ENCODE results near the gene ZNF804B.

DNA sequence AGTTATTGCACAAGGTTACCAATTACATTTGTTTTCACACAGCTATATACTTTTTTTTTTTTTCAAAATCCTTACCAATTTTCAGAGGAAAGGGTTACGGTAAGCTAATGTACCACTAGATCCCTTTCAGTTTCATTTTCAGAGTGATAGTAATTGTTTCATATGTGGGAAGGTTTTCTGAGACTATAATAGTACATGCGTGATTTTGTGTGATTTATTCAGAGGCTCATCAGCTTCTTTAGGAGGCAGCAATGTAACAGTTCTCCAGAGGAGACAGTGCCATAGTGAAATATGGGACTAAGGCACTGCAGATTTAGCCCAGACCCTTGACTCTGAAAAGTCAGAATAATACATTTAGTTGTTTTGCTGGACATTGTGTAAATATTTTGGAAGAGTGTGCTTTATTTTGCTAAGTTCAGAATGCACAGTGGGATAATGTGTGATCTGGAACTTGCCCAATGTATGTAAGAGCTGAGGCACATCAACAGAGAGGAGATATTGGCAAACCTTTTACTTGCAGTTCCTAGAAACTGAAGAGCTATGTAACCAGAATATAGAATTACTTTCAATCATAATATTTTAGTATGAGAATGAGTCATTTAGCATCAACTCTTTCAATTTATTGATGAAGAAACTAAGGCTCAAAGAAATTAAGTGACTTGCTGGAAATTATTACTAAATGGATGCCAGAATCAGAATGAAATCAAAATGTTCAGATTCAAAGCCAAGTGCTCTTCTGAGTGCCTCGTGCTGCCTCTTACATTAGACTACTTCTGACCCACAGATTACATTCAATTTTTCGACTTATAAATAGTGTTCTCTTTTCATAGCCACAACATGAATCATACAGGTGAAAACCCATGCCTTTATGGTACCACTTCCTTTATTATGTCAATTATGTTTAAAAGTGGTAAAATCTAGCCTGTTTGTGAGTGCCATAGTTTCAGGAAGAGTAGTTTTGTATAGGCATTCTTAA lies 243.8 kb downstream of the ZNF804B start:
- TF ChIP-seq, protein P1, sequence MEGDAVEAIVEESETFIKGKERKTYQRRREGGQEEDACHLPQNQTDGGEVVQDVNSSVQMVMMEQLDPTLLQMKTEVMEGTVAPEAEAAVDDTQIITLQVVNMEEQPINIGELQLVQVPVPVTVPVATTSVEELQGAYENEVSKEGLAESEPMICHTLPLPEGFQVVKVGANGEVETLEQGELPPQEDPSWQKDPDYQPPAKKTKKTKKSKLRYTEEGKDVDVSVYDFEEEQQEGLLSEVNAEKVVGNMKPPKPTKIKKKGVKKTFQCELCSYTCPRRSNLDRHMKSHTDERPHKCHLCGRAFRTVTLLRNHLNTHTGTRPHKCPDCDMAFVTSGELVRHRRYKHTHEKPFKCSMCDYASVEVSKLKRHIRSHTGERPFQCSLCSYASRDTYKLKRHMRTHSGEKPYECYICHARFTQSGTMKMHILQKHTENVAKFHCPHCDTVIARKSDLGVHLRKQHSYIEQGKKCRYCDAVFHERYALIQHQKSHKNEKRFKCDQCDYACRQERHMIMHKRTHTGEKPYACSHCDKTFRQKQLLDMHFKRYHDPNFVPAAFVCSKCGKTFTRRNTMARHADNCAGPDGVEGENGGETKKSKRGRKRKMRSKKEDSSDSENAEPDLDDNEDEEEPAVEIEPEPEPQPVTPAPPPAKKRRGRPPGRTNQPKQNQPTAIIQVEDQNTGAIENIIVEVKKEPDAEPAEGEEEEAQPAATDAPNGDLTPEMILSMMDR (tag by site-specific recombination; IDR thresholded peaks at IDR 0.05), result no peak
- TF ChIP-seq, protein P2, sequence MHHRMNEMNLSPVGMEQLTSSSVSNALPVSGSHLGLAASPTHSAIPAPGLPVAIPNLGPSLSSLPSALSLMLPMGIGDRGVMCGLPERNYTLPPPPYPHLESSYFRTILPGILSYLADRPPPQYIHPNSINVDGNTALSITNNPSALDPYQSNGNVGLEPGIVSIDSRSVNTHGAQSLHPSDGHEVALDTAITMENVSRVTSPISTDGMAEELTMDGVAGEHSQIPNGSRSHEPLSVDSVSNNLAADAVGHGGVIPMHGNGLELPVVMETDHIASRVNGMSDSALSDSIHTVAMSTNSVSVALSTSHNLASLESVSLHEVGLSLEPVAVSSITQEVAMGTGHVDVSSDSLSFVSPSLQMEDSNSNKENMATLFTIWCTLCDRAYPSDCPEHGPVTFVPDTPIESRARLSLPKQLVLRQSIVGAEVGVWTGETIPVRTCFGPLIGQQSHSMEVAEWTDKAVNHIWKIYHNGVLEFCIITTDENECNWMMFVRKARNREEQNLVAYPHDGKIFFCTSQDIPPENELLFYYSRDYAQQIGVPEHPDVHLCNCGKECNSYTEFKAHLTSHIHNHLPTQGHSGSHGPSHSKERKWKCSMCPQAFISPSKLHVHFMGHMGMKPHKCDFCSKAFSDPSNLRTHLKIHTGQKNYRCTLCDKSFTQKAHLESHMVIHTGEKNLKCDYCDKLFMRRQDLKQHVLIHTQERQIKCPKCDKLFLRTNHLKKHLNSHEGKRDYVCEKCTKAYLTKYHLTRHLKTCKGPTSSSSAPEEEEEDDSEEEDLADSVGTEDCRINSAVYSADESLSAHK (tag by site-specific recombination; IDR thresholded peaks at IDR 0.05), result no peak
- TF ChIP-seq ZNF549 (tag by site-specific recombination; IDR thresholded peaks at IDR 0.05), result no peak
- no peak for TF ChIP-seq ZBTB20 (tag by site-specific recombination; IDR thresholded peaks at IDR 0.05)
- no peak for TF ChIP-seq ZNF274 (IDR thresholded peaks at IDR 0.05; ENCODE audit: low read length)
- TF ChIP-seq ZNF274 (tag by site-specific recombination; IDR thresholded peaks at IDR 0.05; ENCODE audit: borderline replicate concordance), result no peak
- TF ChIP-seq, protein P3, sequence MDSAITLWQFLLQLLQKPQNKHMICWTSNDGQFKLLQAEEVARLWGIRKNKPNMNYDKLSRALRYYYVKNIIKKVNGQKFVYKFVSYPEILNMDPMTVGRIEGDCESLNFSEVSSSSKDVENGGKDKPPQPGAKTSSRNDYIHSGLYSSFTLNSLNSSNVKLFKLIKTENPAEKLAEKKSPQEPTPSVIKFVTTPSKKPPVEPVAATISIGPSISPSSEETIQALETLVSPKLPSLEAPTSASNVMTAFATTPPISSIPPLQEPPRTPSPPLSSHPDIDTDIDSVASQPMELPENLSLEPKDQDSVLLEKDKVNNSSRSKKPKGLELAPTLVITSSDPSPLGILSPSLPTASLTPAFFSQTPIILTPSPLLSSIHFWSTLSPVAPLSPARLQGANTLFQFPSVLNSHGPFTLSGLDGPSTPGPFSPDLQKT (IDR thresholded peaks at IDR 0.05; ENCODE audit: borderline replicate concordance, low read depth, low read length), result no peak
- TF ChIP-seq, protein P4, sequence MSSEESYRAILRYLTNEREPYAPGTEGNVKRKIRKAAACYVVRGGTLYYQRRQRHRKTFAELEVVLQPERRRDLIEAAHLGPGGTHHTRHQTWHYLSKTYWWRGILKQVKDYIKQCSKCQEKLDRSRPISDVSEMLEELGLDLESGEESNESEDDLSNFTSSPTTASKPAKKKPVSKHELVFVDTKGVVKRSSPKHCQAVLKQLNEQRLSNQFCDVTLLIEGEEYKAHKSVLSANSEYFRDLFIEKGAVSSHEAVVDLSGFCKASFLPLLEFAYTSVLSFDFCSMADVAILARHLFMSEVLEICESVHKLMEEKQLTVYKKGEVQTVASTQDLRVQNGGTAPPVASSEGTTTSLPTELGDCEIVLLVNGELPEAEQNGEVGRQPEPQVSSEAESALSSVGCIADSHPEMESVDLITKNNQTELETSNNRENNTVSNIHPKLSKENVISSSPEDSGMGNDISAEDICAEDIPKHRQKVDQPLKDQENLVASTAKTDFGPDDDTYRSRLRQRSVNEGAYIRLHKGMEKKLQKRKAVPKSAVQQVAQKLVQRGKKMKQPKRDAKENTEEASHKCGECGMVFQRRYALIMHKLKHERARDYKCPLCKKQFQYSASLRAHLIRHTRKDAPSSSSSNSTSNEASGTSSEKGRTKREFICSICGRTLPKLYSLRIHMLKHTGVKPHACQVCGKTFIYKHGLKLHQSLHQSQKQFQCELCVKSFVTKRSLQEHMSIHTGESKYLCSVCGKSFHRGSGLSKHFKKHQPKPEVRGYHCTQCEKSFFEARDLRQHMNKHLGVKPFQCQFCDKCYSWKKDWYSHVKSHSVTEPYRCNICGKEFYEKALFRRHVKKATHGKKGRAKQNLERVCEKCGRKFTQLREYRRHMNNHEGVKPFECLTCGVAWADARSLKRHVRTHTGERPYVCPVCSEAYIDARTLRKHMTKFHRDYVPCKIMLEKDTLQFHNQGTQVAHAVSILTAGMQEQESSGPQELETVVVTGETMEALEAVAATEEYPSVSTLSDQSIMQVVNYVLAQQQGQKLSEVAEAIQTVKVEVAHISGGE (tag by site-specific recombination; conservative IDR thresholded peaks at IDR 0.05; ENCODE audit: low read depth), result no peak
- no peak for TF ChIP-seq ZNF561 (tag by site-specific recombination; IDR thresholded peaks at IDR 0.05; ENCODE audit: borderline replicate concordance)
- TF ChIP-seq ZBTB21 (tag by site-specific recombination; IDR thresholded peaks at IDR 0.05), result no peak
- TF ChIP-seq ZNF121 (tag by site-specific recombination; IDR thresholded peaks at IDR 0.05), result no peak
- TF ChIP-seq MZF1 (tag by site-specific recombination; IDR thresholded peaks at IDR 0.05; ENCODE audit: borderline replicate concordance), result no peak
- no peak for TF ChIP-seq ZBTB8A (tag by site-specific recombination; IDR thresholded peaks at IDR 0.05)
- no peak for TF ChIP-seq ZNF629 (tag by site-specific recombination; IDR thresholded peaks at IDR 0.05)
- TF ChIP-seq, protein P5, sequence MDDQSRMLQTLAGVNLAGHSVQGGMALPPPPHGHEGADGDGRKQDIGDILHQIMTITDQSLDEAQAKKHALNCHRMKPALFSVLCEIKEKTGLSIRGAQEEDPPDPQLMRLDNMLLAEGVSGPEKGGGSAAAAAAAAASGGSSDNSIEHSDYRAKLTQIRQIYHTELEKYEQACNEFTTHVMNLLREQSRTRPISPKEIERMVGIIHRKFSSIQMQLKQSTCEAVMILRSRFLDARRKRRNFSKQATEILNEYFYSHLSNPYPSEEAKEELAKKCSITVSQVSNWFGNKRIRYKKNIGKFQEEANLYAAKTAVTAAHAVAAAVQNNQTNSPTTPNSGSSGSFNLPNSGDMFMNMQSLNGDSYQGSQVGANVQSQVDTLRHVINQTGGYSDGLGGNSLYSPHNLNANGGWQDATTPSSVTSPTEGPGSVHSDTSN (CRISPR knock-in tag; IDR thresholded peaks at IDR 0.05), result no peak

Measured in HEK293 (cell line).